IPS-NIHi7 (cell line): Measurements from ENCODE around the gene TFF1.

Experiments used
- DNase-seq: peaks from one replicate; pipeline ENCODE4 v3.0.0; 2012; ENCODE audit warnings: mixed read lengths; ENCODE audit errors: extremely low spot score

The TFF1 gene

GRCh38 chr21:42362700-42363099 lies 3.6 kb downstream of the TFF1 start:
- no peak for DNase-seq

- DNase-seq = no peak
Measured at GRCh38 chr21:42362198-42362597, 4.1 kb downstream of the TFF1 start.

DNA sequence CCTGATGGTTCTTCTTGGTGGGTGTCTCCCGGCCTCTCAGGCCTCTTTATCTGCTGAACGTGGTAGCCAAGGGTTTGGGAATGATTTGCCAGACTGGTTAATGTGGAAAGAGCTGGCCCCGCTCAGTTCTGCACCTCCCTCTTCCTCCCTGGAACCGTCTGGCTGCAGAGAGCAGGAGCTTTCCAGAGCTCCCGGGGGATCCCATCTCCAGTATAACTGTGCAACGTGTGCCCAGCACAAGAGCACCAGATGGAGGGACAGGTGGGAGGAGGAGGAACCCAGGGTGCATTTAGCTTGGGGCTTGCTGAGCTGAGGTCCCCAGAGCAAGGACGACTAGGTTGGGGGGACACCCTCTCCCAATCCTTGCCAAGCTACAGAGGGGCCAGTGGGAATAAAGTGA lies 5.0 kb downstream of the TFF1 start:
- no peak for DNase-seq

- no peak for DNase-seq
Measured at GRCh38 chr21:42360317-42360716, 6.0 kb downstream of the TFF1 start.

- DNase-seq = no peak
Measured at GRCh38 chr21:42358937-42359336, 7.4 kb downstream of the TFF1 start.

- DNase-seq = no peak
Measured at GRCh38 chr21:42358261-42358660, 8.1 kb downstream of the TFF1 start.

DNA sequence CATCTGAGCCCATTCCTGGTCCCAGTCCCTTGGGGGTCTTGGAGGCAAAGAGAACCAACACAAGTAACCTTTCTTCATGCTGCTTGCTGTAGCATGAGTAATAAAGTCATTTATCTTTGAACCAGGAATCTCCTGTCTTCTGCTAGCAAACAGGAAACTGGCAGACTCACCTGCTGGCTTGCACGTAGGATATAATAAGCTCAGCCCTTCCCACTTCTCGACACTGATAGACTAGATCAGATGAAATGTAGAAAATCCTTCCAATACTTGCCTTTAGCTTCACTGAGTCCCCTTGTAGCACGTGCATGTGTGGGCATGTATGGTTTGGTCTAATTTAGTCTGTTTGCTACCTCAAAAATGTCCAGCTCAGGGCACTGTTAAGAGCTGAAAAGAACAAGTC lies 9.0 kb downstream of the TFF1 start:
- no peak for DNase-seq

GRCh38 chr21:42356650-42357049 lies 9.7 kb downstream of the TFF1 start:
- DNase-seq = no peak

DNA sequence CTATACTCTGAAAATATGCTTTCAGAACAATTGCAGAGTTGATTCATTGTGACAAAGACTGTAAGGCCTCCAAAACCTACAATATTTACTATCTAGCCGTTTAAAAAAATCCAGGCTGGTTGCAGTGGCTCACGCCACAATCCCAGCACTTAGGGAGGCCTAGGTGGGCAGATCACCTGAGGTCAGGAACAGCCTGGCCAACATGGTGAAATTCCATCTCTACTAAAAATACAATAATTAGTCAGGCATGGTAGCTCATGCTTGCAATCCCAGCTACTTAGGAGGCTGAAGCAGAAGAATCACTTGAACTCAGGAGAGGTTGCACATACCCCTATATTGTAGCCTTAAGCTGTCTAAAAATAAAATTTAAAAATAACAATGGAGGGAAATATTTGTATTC lies 10.3 kb downstream of the TFF1 start:
- DNase-seq = no peak

GRCh38 chr21:42353623-42354022 lies 12.7 kb downstream of the TFF1 start:
- DNase-seq = no peak

DNA sequence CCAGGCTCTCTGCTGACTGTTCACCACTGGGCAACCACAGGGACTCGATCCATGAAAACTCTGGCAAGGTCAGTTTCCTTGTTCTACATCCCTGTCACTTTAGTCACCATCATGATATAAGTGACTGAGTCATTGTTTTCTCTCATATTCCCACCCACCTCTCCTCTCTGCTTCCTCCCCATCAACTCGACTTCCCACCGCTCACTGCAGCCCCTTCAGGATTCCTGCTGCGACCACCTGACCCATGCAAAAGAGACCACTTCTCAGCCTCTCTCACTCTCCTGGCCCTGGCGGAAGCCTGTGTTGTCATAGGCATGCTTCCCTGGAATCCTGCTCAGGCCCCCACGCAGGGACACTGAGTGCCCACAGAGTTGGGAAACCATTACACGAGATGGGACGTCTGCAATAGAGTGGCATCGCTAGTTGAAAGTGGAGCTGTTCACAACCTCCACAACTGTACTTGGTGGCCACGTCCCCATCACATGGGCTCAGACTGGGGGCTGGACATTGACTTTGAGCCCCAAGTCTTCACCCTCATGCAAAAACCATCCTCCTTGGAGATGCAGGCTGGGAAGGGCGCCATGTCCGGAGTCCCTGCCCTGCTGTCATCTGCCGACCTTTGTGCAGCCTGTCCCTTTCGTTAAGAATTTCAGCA lies 13.8 kb downstream of the TFF1 start:
- no peak for DNase-seq

GRCh38 chr21:42351626-42352440 lies 14.5 kb downstream of the TFF1 start:
- DNase-seq = no peak

DNA sequence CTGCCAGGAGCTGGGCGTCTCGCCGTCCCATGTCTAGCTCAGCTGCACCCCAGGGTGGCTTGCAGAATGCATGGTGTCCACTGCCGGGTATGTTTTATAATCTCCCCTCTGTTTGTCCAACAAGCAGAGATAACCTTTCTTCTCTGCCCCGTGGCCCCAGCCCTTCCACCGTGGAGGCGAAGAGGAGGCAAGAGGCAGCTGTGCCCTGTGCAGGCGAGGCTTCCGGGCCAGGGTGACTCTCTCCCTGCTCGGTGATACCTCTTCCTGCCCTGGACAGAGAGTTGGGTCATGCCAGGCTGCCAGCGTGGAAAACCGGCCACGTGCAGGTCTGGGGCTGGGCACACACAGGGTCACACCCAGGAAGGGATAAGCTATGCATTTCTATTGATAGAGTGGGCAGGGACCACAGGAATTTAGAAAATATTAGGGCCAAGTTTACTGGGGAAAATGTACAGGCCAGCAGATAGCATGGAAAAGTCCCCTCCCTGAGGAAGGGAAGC lies 15.4 kb downstream of the TFF1 start, which contains the start of gene TFF2:
TFF2 (minus strand) TSS at position 68 of the 500 bp plus-strand sequence; CDS start at position 31, 37 bp downstream.
- DNase-seq = no peak

- DNase-seq = no peak
Measured at GRCh38 chr21:42350318-42350910, 15.9 kb downstream of the TFF1 start.

- DNase-seq = no peak
Measured at GRCh38 chr21:42349420-42350317, 16.7 kb downstream of the TFF1 start.

GRCh38 chr21:42348762-42349161 lies 17.6 kb downstream of the TFF1 start:
- DNase-seq = no peak

- no peak for DNase-seq
Measured at GRCh38 chr21:42347601-42348327, 18.6 kb downstream of the TFF1 start.

DNA sequence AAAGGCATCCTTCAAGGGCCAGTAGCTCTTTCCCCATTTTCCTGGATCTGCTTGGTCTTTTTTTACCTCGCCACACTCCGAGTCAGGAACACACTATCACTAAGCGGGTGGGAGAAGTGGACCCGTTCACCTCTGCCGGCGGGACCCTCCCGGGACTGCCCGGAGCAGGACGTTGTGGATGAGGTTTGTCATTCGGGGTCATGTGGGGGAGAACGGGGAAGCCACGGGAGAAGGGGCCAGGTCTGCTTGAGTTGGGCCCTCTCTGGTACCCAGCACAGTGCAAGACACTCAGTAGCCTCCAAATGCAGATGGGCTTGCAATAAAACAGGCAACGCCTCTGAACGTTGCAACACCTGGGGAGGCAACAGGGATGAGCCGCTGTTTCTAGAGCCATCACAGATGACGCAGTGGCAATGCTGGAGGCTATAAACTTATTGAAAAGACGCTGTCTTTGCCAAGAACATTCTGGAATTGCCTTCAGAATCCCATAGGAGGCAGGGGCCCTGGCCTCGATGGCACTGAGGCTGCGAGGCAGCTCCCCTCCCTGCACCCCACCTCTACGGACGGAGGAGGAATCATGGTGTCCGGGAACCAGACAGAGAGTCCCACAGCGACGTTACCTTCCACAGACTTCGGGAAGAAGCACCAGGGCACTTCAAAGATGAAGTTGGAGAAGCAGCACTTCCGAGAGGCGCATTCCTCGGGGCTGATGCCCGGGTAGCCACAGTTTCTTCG lies 19.3 kb downstream of the TFF1 start:
- DNase-seq = no peak

- DNase-seq = no peak
Measured at GRCh38 chr21:42346441-42346840, 19.9 kb downstream of the TFF1 start.

- DNase-seq = no peak
Measured at GRCh38 chr21:42344631-42345030, 21.7 kb downstream of the TFF1 start.
